EH (cell line): ENCODE measurements around the gene CMYA5.
"Not testable (repeated sequence)": the region's sequence is repeated elsewhere in the genome, so short reads cannot be mapped to it uniquely, and the experiment has no call there.

Experiments used
- DNase-seq: peaks from one replicate; pipeline ENCODE4 v3.0.0-alpha.2; 2015; ENCODE audit warnings: low read depth

Gene CMYA5

DNA sequence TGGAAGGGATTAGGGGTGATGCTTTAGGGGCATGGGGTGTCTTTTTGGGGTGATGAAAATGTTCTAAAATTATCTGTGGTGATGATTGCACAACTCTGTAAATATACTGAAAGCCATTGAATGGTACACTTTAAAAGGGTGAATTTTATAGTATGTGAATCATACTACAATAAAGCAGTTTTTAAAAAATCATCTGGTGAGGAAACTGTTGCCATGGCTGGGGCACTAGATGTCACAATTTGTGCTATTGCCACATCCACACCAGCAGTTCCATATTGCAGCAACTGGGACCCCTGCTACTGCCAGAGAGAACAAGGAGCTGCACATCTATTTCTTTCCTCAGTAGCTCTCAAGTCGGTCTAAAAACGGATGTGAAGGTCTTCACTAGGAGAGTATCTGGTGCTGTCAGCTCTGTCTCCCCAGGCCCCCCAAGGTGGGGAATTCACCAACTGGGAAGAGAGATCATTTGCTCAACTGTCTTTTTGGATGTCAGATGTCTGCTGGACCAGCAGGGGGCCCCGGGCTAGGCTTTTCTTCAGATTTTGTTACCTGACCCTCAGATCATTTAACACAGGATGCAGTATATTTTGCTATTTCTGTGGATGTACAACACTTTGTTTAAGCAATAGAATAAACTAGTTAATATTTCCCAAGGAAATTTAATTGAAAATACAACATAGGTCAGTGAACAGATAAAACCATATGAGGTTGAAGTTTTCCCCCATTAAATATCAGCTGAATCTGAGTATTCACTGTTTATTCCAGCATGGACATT lies 13.2 kb downstream of the CMYA5 start:
- peak; percentile 54 for DNase-seq

DNA sequence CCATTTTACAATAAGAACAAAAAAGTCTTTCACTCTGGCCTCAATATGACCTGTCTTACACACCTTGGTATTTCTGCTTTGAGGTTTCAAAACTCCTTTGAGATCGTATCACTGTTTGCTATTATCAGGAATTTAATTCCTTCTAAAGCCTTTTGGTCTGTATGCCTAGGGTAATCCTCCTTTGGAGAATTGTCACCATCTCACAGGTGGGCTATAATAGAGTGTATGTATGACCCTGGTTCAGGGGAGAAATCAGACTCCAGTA lies 13.7 kb downstream of the CMYA5 start:
- DNase-seq, result no peak

DNA sequence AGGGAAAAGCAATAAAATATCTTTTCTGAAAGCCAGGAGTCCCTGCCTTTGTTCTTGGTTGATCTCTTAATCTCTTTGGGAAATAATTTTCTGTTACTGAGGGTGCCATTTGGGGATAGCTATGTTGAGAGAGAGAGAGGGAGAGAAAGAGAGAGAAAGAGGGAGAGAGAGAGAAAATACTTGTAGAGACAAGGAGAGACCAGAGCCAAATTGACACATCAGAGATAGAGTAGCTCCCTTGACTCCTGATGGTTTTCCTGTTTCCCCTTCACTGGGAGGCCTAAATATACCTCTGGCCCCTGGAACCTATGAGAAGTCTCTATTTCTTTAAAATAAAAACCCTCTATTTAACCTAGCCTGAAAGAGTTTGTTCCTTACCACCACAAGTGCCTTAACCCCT lies 14.9 kb downstream of the CMYA5 start:
- DNase-seq, result no peak

DNA sequence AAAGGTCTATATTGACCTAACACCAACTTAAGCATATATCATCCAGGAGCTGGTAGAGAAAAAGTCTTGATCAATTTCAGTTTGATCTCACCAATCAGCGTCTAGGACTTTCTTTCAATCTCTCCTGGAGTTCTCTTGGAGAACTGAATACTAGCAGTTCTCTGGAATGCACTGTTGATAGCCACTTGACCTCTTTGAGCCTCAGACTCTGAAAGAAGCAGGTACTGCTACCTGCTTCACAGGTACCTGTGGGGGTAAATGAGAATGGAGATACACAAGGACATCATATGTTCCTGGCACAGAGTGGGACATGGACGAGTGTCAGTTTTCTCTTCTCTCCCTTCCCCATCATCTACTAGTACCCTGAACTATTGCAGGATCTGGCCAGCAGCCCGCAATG lies 16.0 kb downstream of the CMYA5 start:
- DNase-seq, result no peak

DNA sequence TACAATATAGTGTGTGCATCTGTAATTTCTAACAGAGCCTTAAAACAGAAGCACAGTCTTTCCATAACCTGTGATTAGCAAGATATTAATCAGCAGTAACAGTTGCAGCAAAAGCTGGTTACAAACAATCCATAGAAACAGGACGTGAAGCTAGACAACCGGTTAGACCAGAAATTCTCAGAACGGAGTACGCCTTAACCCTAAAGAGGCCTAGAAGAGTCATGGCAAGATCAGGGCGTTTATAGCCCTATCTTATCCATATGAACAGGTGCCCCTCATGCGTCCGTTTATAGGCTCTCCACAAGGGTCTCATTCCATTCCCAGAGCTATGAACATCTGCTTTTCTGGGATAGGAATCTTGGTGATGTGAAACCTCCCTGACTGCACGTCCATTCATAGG lies 16.7 kb downstream of the CMYA5 start:
- not testable (repeated sequence) for DNase-seq

DNA sequence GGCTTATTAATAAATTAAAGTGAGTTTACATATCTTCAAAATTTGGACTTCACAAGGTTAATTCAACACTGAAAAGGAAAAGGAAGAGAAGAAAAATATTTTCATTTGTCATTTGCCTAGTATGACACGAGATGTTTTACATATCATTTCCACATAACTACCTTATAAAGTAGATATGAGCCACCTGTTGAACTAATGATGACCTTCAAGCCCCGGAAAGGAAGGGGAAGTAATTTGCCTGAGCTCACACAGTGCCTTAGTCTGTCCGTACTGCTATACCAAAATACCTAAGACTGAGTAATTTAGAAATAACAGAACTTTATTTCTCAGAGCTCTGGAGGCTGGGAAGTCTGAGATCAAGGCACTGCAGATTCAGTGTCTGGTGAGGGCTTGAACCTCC lies 17.9 kb downstream of the CMYA5 start:
- DNase-seq, result no peak

DNA sequence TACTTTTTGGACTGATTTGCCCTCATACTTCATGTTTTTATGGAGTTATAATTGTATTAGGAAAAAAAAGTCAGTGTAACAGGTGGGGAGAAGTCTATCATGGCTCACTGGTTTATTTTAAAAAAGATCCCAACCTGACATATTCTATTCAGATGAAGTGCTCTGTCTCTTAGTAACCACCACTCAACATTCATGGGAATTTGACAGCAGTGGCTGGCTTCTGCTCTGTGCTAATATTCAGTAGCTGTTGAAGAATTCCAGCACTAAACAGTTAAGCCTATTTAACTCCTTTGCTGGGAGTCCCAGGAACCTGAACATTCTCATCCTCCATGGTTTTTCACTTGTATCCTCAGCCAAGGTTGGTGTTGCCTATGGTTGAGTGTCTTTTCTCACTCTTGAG lies 23.1 kb downstream of the CMYA5 start:
- DNase-seq, result no peak

DNA sequence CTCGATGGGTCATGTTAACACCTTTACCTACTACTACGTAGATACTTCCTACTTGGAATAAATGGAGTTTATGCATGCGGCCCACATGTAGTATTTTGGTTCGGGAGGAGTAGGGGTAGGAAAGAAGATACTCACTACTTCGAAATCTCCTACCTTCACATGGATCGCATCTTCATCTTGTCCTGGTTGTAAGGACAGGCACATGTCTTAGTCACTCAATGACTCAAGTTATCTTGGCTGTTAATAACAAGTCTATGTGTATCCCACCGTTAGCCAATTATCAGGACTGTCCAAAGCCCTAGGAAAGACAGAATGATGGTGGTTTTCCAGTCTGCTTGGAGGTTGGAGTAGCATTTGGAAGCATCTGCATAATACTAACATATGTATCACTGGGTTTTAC lies 24.1 kb downstream of the CMYA5 start:
- DNase-seq, result no peak

DNA sequence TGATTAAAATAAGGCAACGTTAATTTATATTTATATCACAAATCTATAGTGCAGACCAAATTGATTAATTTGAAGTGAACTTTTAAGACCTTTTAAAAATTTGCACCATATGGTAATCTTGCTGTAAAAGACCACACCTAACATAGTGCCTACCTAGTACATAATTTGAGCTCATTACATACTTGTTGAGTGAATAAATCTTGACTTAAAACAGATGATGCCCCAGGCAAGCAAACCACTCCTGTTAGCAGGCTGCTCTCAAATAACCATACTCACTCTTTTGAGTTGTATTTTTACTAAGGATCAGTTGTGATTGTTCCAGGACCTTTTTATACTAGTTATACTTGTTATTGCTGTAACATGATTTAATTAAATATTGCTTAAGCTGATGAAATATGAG lies 27.2 kb downstream of the CMYA5 start:
- DNase-seq, result no peak

DNA sequence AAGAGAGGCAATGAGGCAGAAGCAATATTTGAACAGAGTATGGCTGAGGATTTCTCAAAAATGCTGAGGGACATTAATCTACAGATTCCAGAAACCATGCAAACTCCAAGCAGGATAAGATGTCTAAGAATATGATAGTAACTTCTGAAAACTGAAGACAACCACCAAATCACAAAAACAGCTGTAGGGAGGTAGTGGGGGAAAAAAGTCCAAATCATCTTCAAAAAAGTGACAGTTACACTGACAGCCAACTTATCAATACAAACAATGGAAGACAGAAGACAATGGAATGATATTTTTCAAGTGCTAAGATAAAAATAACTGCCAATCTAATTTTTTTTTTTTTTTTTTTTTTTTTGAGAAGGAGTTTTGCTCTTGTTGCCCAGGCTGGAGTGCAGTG lies 30.5 kb downstream of the CMYA5 start:
- DNase-seq, result no peak

DNA sequence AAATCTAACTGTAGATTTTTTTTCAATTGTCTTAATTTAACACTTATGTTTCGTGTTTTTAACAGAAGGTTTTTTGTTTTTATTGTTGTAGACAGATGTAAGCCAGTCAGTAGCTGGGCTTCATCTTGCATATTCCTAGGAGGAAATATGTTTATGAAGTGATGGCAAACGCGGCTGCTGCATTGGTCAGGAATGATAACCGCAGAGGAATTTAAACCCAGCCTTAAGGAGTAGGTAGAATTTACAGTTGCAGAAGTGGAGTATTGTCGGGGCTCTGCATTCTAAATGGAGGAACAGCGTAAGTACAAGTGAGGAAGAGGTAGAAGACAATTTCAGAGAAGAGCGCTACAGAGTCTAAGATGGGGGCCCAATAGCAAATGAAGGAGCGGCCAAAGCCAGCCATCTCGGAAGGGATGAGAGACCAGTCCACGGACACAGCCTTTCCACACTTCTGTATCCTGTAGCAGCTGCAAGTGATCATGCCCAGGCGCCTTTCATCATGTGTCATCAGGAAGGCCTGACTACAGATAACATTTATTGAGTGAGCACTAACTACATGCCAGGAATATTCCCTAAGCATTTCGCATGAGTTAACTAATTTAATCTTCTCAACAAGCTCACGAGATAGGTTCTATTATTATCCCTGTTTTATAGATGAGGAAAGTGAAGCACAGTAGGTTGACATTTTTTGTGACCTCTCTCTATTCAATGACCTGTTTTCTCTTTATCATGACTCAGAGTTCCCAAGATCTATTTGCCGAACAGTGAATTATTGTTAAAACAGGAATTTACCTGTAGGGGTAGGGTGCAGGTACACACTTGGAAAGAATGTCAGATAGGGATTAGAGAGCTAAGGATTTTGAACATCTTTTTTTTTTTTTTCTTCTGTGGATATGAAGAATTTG lies 38.1 kb downstream of the CMYA5 start:
- DNase-seq, result peak; percentile 32

DNA sequence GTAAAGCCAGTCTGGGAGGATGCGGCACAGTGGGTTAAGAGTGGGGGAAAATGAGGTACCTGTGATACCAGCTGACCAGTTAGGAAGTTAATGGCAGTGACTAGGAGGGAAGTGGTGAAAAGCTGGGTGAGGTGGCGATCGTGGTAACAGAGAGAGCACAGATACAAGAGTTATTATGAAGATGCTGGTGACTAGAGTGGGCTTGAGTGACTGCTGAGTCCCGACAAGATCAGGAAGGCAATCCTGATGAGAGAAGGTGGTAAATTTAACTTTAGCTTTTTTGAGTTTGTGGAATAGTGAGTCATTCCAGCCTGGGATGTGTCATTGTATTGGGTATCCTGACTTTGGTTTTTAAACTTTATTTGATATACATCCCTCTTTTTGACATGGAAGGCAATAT lies 38.8 kb downstream of the CMYA5 start:
- peak; percentile 0 for DNase-seq

DNA sequence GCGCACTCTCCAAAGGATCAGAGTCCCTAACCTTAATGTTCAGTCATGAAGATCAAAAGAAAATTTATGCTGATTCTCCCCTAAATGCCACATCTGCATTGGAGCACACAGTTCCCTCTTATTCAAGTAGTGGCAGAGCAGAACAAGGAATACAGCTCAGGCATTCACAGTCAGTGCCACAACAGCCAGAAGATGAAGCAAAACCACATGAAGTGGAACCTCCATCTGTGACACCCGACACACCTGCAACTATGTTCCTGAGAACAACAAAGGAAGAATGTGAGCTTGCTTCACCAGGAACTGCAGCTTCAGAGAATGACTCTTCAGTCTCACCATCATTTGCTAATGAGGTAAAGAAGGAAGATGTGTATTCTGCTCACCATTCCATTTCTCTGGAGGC lies 40.0 kb downstream of the CMYA5 start:
- DNase-seq, result no peak

DNA sequence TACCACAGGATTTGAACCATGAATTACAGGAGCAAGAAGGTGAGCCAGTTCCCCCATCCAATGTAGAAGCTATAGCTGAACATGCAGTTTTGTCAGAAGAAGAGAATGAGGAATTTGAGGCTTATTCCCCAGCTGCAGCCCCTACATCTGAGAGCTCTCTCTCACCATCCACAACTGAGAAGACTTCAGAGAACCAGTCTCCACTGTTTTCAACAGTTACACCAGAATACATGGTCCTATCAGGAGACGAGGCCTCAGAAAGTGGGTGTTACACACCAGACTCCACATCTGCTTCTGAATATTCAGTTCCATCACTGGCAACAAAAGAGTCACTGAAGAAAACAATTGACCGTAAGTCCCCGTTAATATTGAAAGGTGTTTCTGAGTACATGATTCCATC lies 40.9 kb downstream of the CMYA5 start:
- DNase-seq, result no peak

DNA sequence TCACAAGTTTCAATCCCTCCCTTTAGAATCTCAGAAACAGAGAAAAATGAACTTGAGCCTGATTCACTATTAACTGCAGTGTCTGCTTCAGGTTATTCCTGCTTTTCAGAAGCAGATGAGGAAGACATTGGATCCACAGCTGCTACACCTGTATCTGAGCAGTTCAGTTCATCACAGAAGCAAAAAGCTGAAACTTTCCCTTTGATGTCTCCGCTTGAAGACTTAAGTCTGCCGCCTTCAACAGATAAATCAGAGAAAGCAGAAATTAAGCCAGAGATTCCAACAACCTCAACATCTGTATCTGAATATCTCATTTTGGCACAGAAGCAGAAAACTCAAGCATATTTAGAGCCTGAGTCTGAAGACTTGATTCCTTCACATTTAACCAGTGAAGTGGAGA lies 42.1 kb downstream of the CMYA5 start:
- DNase-seq, result no peak

DNA sequence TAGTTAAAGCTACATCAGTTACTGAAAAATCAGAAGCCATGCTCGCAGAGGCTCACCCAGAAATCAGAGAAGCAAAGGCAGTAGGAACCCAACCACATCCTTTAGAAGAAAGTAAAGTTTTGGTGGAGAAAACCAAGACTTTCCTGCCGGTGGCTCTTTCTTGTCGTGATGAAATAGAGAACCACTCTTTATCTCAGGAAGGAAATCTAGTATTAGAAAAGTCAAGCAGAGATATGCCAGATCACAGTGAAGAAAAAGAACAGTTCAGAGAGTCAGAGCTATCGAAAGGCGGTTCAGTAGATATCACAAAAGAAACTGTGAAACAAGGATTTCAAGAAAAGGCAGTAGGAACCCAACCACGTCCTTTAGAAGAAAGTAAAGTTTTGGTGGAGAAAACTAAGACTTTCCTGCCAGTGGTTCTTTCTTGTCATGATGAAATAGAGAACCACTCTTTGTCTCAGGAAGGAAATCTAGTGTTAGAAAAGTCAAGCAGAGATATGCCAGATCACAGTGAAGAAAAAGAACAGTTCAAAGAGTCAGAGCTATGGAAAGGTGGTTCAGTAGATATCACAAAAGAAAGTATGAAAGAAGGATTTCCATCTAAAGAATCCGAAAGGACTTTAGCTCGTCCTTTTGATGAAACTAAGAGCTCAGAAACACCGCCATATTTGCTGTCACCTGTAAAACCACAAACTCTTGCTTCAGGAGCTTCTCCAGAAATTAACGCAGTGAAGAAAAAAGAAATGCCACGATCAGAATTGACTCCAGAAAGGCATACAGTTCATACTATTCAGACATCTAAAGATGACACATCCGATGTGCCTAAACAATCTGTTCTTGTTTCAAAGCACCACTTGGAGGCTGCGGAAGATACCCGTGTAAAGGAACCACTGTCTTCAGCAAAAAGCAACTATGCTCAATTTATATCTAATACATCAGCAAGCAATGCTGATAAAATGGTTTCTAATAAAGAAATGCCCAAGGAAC lies 47.2 kb downstream of the CMYA5 start:
- DNase-seq, result no peak

DNA sequence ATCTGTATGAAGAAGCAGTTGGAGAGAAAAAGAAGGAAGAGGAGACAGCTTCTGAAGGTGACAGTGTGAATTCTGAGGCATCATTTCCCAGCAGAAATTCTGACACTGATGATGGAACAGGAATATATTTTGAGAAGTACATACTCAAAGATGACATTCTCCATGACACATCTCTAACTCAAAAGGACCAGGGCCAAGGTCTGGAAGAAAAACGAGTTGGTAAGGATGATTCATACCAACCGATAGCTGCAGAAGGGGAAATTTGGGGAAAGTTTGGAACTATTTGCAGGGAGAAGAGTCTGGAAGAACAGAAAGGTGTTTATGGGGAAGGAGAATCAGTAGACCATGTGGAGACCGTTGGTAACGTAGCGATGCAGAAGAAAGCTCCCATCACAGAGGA lies 48.7 kb downstream of the CMYA5 start:
- no peak for DNase-seq

DNA sequence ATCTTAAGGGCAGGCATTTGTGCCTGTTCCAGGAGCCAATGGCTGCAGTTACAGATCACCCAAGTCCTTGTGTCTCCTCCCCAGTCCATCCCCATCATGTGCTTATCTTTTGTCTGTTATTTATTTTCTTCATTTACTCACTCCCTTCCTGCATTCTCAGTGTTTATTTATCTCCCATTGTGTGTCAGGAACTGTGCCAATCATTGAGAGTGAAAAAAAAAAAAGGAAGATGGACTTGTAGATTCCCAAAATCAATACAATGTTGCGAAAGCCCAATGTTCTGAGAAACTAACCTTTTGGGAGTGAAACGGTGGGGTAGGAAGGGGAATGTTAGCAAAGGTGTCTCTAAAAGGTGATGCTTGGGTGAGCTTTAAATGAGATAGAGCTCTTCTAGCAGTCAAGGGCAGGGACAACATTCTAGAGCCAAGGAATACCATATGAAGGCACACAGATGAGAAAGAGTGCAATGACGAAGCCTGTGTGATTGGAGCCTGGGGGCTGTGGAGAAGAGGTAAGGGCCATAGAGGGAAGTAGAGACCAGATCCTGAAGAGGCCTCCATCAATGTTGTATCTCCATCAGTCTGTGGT lies 53.0 kb downstream of the CMYA5 start:
- DNase-seq, result no peak

DNA sequence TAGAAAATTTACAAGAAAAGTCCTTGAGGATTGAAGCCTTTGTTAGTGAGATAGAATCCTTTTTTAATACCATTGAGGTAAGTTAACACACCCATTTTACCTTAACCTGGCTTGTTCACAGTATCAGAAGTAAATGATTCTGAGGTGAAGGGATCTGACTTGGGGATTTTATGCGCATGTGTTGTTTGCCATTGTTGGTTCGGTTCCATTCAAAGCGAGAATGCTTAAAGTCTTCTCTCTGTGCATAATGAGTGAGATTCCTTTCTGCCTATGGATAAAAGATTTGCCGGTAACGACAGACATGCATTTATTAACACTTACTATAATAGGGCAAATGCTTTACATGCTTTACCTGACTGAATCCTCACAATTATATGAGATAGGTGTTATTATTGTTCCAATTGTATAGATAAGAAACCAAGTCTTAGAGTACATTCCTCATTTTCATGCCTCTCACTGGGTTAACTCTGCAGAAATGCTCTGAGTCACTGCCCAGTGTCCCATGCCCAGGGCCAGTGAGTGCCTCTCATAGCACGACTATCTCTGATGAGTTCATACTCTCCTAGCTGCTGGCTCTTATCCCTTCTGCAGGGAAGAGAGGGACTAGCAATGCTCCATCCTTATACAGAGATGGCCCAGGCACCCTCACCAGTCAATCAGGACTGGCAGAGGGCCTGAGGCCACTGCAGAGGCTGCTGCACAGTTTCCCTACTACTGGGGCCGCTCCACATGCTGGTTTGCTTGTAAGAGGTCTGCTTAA lies 54.4 kb downstream of the CMYA5 start:
- peak; percentile 50 for DNase-seq

DNA sequence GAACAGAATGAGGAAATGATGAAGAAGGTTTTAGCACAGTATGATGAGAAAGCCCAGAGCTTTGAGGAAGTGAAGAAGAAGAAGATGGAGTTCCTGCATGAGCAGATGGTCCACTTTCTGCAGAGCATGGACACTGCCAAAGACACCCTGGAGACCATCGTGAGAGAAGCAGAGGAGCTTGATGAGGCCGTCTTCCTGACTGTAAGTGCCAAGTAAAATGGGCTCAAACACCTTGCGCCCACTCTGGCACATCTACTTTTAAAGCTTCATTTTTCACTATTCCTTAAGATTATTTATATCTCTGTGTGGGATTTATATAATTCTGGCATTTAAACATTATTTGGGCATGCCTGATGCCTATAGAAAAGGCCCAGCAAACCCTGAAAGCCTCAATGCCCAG lies 55.6 kb downstream of the CMYA5 start:
- no peak for DNase-seq
